ENCODE measurements around the gene CPXM1.

The CPXM1 gene

GRCh38 chr20:2795451-2795850 is 5.0 kb downstream of the CPXM1 start:
- H3K4me3 ChIP-seq (ENCODE audit: low read length) = no peak overlapping the region
- DNase-seq (ENCODE audit: low read depth) = no peak
- TF ChIP-seq CTCF (conservative IDR thresholded peaks at IDR 0.05; ENCODE audit: low read depth, low read length) = no peak

- DNase-seq (ENCODE audit: low read depth) = no peak
These were observed 5.5 kb downstream of the CPXM1 start for GRCh38 chr20:2794866-2795447.

GRCh38 chr20:2794202-2794748 is 6.2 kb downstream of the CPXM1 start:
- no peak overlapping the region for H3K4me3 ChIP-seq (ENCODE audit: low read length)
- DNase-seq (ENCODE audit: low read depth) = no peak
- no peak for TF ChIP-seq CTCF (conservative IDR thresholded peaks at IDR 0.05; ENCODE audit: low read depth, low read length)

More at GRCh38 chr20:2794866-2795447, 5.5 kb downstream of the CPXM1 start:
- no peak overlapping the region for H3K4me3 ChIP-seq (ENCODE audit: low read length)
- no peak for TF ChIP-seq CTCF (conservative IDR thresholded peaks at IDR 0.05; ENCODE audit: low read depth, low read length)

GRCh38 chr20:2793471-2793870 is 7.0 kb downstream of the CPXM1 start:
- H3K4me3 ChIP-seq (ENCODE audit: low read length) = no peak overlapping the region
- no peak for DNase-seq (ENCODE audit: low read depth)
- TF ChIP-seq CTCF (conservative IDR thresholded peaks at IDR 0.05; ENCODE audit: low read depth, low read length) = no peak

DNA sequence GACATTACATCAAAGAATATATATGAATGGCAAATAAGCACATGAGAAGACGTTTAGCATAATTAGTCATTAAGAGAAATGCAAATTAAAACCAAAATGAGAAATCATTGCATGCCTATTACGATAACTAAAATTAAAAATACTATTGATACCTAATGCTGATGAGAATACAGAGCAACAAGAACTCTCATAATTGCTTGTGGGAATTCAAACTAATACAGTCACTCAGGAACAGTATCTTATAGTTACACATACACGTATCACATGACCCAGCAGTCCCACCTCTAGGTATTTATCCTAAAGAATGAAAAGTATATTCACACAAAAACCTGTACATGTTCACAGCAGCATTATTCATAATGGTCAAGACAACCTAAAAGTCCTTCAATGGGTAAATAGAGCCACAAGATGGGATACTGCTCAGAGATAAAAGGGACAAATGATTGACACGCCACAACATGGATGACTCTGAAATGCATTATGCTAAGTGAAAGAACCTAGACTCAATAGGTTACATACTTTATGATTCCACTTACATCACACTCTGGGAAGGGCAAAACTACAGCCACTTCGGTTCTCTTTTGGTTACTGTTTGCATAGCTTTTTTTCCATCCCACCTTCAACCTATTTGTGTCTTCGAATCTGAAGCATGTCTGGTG is 16.4 kb downstream of the CPXM1 start:
- no peak for DNase-seq (ENCODE audit: low read depth)
- TF ChIP-seq CTCF (conservative IDR thresholded peaks at IDR 0.05; ENCODE audit: low read depth, low read length) = no peak
- no peak overlapping the region for H3K4me3 ChIP-seq (ENCODE audit: low read length)

- no peak overlapping the region for H3K4me3 ChIP-seq (ENCODE audit: low read length)
- TF ChIP-seq CTCF (conservative IDR thresholded peaks at IDR 0.05; ENCODE audit: low read depth, low read length) = peak; percentile 3
- no peak for DNase-seq (ENCODE audit: low read depth)
These were observed 19.5 kb downstream of the CPXM1 start for GRCh38 chr20:2780948-2781347.
